WERI-Rb-1 (cell line): ENCODE data around the gene ZC3H18.

Experiments
- DNase-seq: peaks from one replicate; pipeline ENCODE4 v3.0.0-alpha.2; 2020
- H3K27ac ChIP-seq: fragments of 250-450 bp; sonication (Bioruptor Pico); 2 replicates; pipeline ENCODE4 v1.5.1; 2020; ENCODE audit warnings: mild to moderate bottlenecking, moderate library complexity
- H3K27me3 ChIP-seq: fragments of 250-450 bp; sonication (Bioruptor Pico); 2 replicates; pipeline ENCODE4 v1.5.1; 2021; ENCODE audit warnings: mild to moderate bottlenecking, low read depth, moderate library complexity; ENCODE audit not compliant: insufficient read depth, severe bottlenecking
- H3K36me3 ChIP-seq: fragments of 250-450 bp; sonication (Bioruptor Pico); 2 replicates; pipeline ENCODE4 v1.5.1; 2020; ENCODE audit warnings: mild to moderate bottlenecking, moderate library complexity
- H3K4me3 ChIP-seq: 2 replicates; pipeline ENCODE4 v1.5.1; 2011; ENCODE audit warnings: low read depth, mild to moderate bottlenecking, control low read depth, low read length
- H3K9me3 ChIP-seq: fragments of 250-450 bp; sonication (Bioruptor Pico); 2 replicates; pipeline ENCODE4 v1.5.1; 2021; ENCODE audit warnings: mild to moderate bottlenecking, moderate library complexity; ENCODE audit not compliant: severe bottlenecking
- TF ChIP-seq, protein P1 (sequence below): IDR thresholded peaks from 2 replicates; pipeline ENCODE4 v1.5.1; 2011; ENCODE audit warnings: low read depth, mild to moderate bottlenecking, control low read depth, inconsistent platforms, low read length

The ZC3H18 gene

DNA sequence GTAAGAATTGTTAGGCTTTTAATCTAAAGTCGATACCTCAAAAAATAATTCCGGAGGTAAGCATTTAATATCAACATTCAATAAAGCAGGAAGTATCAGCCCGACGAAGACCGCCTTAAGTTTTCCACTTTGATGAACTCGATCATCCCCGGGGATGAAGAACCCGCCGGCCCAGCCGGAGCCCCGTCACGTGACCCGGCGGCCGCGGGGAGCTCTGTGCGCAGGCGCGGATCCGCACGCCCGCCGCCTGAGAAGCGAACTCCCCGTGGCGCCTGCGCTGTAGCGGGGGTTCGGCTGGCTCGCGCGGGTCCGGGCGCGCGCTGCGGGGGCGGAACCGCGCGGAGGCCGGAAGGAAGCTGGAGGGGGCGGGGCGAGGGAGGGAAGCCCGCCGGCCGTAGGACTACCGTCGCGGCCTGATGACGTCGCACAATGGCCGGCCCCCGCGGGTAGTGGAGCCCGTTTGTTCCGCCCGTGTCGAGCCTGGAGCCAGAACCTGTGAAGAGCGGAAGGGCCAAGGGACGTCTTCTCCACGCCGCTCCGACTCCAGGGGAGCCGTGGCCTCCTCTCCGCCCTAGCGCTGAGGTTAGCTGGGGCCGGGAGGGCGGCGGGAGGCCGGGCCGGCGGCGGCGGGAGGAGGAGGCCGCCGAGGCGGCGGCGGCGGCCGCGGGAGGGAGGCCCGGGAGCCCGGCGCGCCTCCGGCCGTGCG, at the start of gene ZC3H18:
TSS of gene ZC3H18 (plus strand) at position 419 of the 706 bp plus-strand sequence. CDS start 6,721 bp downstream, outside the sequence.
- peak; percentile 82 for DNase-seq
- Histone ChIP-seq H3K27ac (peak within 1 kb of the TSS; percentile 76), H3K27me3 (no peaks in the 10 kb centered on the region), H3K9me3 (no peaks in the 10 kb centered on the region), H3K36me3 (peaks cover 8% of the 10 kb centered on the region; the same call in 1 of the 2 replicates), H3K4me3 (peak within 1 kb of the TSS; percentile 76)
- TF ChIP-seq, protein P1, sequence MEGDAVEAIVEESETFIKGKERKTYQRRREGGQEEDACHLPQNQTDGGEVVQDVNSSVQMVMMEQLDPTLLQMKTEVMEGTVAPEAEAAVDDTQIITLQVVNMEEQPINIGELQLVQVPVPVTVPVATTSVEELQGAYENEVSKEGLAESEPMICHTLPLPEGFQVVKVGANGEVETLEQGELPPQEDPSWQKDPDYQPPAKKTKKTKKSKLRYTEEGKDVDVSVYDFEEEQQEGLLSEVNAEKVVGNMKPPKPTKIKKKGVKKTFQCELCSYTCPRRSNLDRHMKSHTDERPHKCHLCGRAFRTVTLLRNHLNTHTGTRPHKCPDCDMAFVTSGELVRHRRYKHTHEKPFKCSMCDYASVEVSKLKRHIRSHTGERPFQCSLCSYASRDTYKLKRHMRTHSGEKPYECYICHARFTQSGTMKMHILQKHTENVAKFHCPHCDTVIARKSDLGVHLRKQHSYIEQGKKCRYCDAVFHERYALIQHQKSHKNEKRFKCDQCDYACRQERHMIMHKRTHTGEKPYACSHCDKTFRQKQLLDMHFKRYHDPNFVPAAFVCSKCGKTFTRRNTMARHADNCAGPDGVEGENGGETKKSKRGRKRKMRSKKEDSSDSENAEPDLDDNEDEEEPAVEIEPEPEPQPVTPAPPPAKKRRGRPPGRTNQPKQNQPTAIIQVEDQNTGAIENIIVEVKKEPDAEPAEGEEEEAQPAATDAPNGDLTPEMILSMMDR = no peak

DNA sequence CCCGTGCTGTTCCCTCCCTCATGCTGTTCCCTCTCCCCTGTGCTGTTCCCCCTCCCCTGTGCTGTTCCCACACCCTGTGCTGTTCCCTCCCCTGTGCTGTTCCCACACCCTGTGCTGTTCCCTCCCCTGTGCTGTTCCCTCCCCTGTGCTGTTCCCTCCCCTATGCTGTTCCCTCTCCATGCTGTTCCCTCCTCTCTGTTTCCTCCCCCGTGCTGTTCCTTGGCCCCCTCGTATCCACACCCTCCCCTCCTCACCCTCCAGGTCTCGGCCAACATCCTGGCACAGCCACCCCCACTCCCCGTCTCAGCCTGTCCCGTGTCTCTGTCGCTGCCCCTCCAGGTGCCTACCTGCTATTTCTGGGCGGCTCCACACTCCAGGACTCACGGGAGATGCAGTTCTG, 48.5 kb upstream of the ZC3H18 start:
- Histone ChIP-seq H3K27ac (no peak overlapping the region), H3K27me3 (no peaks in the 10 kb centered on the region), H3K36me3 (no peaks in the 10 kb centered on the region), H3K4me3 (no peak overlapping the region), H3K9me3 (no peaks in the 10 kb centered on the region)
- no peak for DNase-seq
- TF ChIP-seq, protein P1 = no peak

DNA sequence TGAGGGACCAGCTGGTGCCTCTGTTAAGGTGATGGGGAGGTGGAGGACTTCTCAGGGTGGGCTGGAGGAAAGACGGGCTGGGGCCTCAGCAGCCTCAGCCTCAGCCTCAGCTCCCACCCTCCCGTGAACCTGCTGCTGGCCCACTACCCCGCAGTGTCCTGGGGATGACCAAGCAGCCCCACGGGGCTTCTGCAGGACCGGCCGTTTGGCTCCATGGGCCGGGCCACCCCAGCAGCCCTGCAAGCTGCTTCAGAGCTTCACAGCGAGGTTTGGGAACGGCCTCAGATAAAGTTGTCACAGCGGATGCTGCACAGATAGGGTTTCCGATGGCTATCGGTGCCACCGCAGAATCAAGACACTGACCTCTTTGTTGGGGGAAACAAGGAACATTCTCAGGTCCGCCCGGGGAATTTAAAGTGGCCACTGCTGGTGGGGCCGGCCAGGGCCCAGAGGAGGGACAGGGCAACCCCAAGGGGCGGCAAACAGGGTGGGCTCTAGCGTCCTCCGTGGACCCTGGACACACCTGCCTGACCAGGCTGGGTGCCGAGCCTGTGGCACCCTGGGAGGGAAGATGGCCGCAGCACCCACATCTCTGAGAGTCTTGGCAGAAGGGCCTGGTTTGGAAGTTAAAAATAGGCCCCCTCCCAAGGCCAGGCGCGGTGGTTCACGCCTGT, 47.8 kb upstream of the ZC3H18 start:
- Histone ChIP-seq H3K27me3 (no peaks in the 10 kb centered on the region), H3K4me3 (no peak overlapping the region), H3K27ac (no peak overlapping the region), H3K9me3 (no peaks in the 10 kb centered on the region), H3K36me3 (no peaks in the 10 kb centered on the region)
- no peak for DNase-seq
- TF ChIP-seq, protein P1 = no peak

DNA sequence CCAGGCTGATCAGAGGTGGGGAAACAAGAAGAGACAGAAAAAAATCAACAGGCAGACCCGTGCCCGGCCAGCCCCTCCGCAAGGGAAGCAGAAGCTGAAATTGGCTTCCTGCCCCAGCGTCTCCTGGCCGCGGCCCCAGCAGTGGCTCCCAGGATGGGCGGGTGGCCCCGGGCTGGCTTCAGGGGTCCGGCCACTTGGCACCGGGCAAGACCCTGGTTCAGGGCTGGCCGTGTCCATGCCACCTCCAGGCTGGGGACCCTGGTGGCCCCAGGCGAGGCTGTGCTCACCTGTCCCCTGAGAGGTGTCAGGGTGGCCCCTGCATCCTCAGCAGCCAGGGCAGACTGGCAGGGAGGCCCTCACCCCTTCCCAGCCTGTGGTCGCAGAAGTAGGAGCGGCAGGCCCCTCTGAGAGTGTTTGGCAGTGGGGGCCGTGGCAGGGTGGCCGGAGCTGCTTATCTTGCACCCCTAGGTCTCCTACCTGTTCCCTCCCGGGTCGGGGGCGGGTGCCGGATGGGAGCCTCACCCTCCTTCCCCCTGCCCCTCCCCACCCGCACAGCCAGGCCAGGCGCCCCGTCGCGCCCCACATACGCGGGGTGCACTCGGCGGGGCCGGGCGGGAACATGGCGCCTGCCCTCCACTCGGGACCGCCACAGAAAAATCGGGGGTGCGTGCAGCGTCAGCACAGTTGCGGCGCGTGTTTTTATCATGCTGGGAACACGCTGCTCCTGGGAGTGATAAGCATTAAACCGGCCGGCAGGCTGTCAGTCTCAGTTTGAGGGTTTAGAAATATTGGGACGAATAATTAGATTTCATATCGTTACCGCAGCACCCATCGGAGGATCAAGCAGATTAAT, 46.7 kb upstream of the ZC3H18 start:
- Histone ChIP-seq H3K9me3 (no peaks in the 10 kb centered on the region), H3K27me3 (no peaks in the 10 kb centered on the region), H3K27ac (no peak overlapping the region), H3K4me3 (no peak overlapping the region), H3K36me3 (no peaks in the 10 kb centered on the region)
- no peak for DNase-seq
- TF ChIP-seq, protein P1 = no peak

DNA sequence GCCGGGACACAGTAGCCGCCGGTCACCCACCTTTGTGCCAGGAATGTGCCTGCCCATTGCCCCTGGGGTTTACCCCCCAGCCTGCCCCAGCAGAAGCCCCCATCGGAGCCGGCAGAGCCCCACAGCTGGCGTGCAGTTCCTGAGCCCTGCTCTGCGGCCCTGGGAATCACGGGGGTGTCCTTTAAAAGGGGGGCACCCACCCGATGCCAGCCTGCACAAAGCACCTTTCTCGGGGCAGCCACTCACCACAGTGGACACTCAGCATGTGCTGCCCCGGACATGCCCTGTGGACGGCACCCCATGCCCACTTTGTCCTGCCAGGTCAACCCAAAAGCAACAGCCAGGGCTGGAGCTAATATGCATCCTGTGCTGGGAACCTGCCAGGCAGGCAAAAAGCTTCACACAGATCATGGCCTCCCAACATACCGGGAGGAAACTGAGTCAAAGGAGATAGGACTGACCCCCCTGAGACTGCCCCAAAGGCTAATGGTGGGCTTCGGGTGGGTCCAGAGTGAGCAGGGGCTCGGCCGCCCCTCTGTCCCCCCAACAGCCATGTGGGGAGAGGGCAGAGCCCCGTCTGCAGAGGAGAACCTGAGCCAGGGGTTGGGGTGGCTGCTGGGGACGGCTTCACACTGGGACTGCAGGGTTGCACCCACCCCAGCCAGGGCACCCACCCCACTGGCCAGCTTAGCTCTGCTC, 45.8 kb upstream of the ZC3H18 start:
- TF ChIP-seq, protein P1 = no peak
- H3K27me3 ChIP-seq = no peaks in the 10 kb centered on the region
- no peaks in the 10 kb centered on the region for H3K9me3 ChIP-seq
- H3K27ac ChIP-seq = no peak overlapping the region
- no peak for DNase-seq
- no peak overlapping the region for H3K4me3 ChIP-seq
- no peaks in the 10 kb centered on the region for H3K36me3 ChIP-seq
